NCI-H2107 (cell line): ENCODE measurements around the gene CD81.
"Not testable (repeated sequence)": the region's sequence is repeated elsewhere in the genome, so short reads cannot be mapped to it uniquely, and the experiment has no call there.

Experiments
- DNase-seq: peaks from one replicate; lab custom pipeline; 2025; lab: John Stamatoyannopoulos, UW

CD81 gene

GRCh38 chr11:2376751-2377451 is at the start of gene CD81:
TSS of gene CD81 (plus strand) at chr11:2377310. CDS start at chr11:2377550, 240 bp downstream.
- no peak for DNase-seq

- no peak for DNase-seq
Measured at GRCh38 chr11:2328021-2328420, 49.1 kb upstream of the CD81 start.

GRCh38 chr11:2328656-2329354 is 48.3 kb upstream of the CD81 start:
- no peak for DNase-seq

- DNase-seq = no peak
Measured at GRCh38 chr11:2329551-2329950, 47.6 kb upstream of the CD81 start.

- DNase-seq = no peak
Measured at GRCh38 chr11:2330696-2331095, 46.4 kb upstream of the CD81 start.

GRCh38 chr11:2331404-2331803 is 45.7 kb upstream of the CD81 start:
- DNase-seq = no peak

GRCh38 chr11:2332569-2332968 is 44.5 kb upstream of the CD81 start:
- not testable (repeated sequence) for DNase-seq

GRCh38 chr11:2333486-2334205 is 43.5 kb upstream of the CD81 start:
- DNase-seq = not testable (repeated sequence)

GRCh38 chr11:2335286-2335685 is 41.8 kb upstream of the CD81 start:
- not testable (repeated sequence) for DNase-seq

- DNase-seq = not testable (repeated sequence)
Measured at GRCh38 chr11:2338760-2339159, 38.4 kb upstream of the CD81 start.

- DNase-seq = no peak
Measured at GRCh38 chr11:2342557-2342956, 34.6 kb upstream of the CD81 start.

- no peak for DNase-seq
Measured at GRCh38 chr11:2342981-2343380, 34.1 kb upstream of the CD81 start.

GRCh38 chr11:2343502-2343901 is 33.6 kb upstream of the CD81 start:
- no peak for DNase-seq

GRCh38 chr11:2345050-2345449 is 32.1 kb upstream of the CD81 start:
- DNase-seq = no peak

GRCh38 chr11:2346014-2346413 is 31.1 kb upstream of the CD81 start:
- DNase-seq = no peak

GRCh38 chr11:2346586-2347307 is 30.4 kb upstream of the CD81 start:
- no peak for DNase-seq

GRCh38 chr11:2347308-2347830 is 29.7 kb upstream of the CD81 start:
- no peak for DNase-seq

- no peak for DNase-seq
Measured at GRCh38 chr11:2348986-2349385, 28.1 kb upstream of the CD81 start.

- DNase-seq = no peak
Measured at GRCh38 chr11:2351701-2352100, 25.4 kb upstream of the CD81 start.

- no peak for DNase-seq
Measured at GRCh38 chr11:2352420-2352819, 24.7 kb upstream of the CD81 start.

GRCh38 chr11:2355000-2355644 is 22.0 kb upstream of the CD81 start:
- no peak for DNase-seq

- no peak for DNase-seq
Measured at GRCh38 chr11:2357246-2357645, 19.9 kb upstream of the CD81 start.
